Measurements from ENCODE around the gene MUC4. TPM values are rescaled to one million over a fixed set of nuclear protein-coding genes. Genes with fewer than 3 reads are reported as not detected.
A peak's percentile ranks its signal among the peaks of the same experiment; 100 is the strongest.
"Not testable (repeated sequence)": the region's sequence is repeated elsewhere in the genome, so short reads cannot be mapped to it uniquely, and the experiment has no call there.

Gene MUC4
- total and polyA plus RNA-seq, 2 donors from 2014 or later = 0.19 TPM; not detected in 1

GRCh38 chr3:195727606-195728195 lies 84.0 kb downstream of the MUC4 start:
- Histone ChIP-seq H3K9me3 (ENCODE audit: control insufficient read depth in 2 of 3, insufficient read depth in 1 of 3, low read length in 3 of 3) (no peaks in the 10 kb centered on the region), H3K27me3 (ENCODE audit: control insufficient read depth, insufficient read depth, low read length) (no peaks in the 10 kb centered on the region), H3K27ac (ENCODE audit: low read depth in 2 of 2, low read length in 2 of 2) (no peak overlapping the region), H3K36me3 (ENCODE audit: control insufficient read depth in 2 of 3, insufficient read depth in 3 of 3, low read length in 3 of 3) (peaks cover 0 to 17% (median 8%) of the 10 kb centered on the region in 3 donors), H3K4me3 (ENCODE audit: low read length in 3 of 3) (peak overlapping the region in 1 of 3 donors; percentile 39), H3K9ac (ENCODE audit: low read length in 3 of 3) (no peak overlapping the region), H3K4me1 (ENCODE audit: control insufficient read depth in 2 of 3, insufficient read depth in 2 of 3, low read depth in 1 of 3, low read length in 3 of 3) (peaks cover 0 to 7% (median 4%) of the 10 kb centered on the region in 3 donors)
- FAIRE-seq = no peak
- intact Hi-C loops (cut with DNase I) = no loop called here
- peak in 1 of 5 donors; percentile 35 for DNase-seq
- TF ChIP-seq CTCF (IDR thresholded peaks at IDR 0.05; ENCODE audit: borderline replicate concordance, extremely low read depth, insufficient read depth) = no peak

- FAIRE-seq; H3K9ac ChIP-seq (ENCODE audit: low read length in 3 of 3); H3K4me3 ChIP-seq (ENCODE audit: low read length in 3 of 3); H3K9me3 ChIP-seq (ENCODE audit: control insufficient read depth in 2 of 3, insufficient read depth in 1 of 3, low read length in 3 of 3); H3K27me3 ChIP-seq (ENCODE audit: control insufficient read depth, insufficient read depth, low read length); intact Hi-C loops (cut with DNase I); H3K27ac ChIP-seq (ENCODE audit: low read depth in 2 of 2, low read length in 2 of 2); H3K36me3 ChIP-seq (ENCODE audit: control insufficient read depth in 2 of 3, insufficient read depth in 3 of 3, low read length in 3 of 3); H3K4me1 ChIP-seq (ENCODE audit: control insufficient read depth in 2 of 3, insufficient read depth in 2 of 3, low read depth in 1 of 3, low read length in 3 of 3): not testable (repeated sequence)
- DNase-seq = peak in 1 of 5 donors; percentile 71
Observed at GRCh38 chr3:195725916-195726740, 85.6 kb downstream of the MUC4 start.

GRCh38 chr3:195724363-195724762 lies 87.4 kb downstream of the MUC4 start:
- intact Hi-C loops (cut with DNase I); FAIRE-seq; H3K36me3 ChIP-seq (ENCODE audit: control insufficient read depth in 2 of 3, insufficient read depth in 3 of 3, low read length in 3 of 3): not testable (repeated sequence)

GRCh38 chr3:195722996-195723345 lies 88.8 kb downstream of the MUC4 start:
- FAIRE-seq = not testable (repeated sequence)

More at GRCh38 chr3:195724363-195724762, 87.4 kb downstream of the MUC4 start:
- not testable (repeated sequence) for DNase-seq; H3K9me3 ChIP-seq (ENCODE audit: control insufficient read depth in 2 of 3, insufficient read depth in 1 of 3, low read length in 3 of 3); H3K4me3 ChIP-seq (ENCODE audit: low read length in 3 of 3); H3K27me3 ChIP-seq (ENCODE audit: control insufficient read depth, insufficient read depth, low read length); H3K27ac ChIP-seq (ENCODE audit: low read depth in 2 of 2, low read length in 2 of 2); H3K9ac ChIP-seq (ENCODE audit: low read length in 3 of 3); H3K4me1 ChIP-seq (ENCODE audit: control insufficient read depth in 2 of 3, insufficient read depth in 2 of 3, low read depth in 1 of 3, low read length in 3 of 3)

GRCh38 chr3:195722139-195722995 lies 89.4 kb downstream of the MUC4 start:
- H3K9ac ChIP-seq (ENCODE audit: low read length in 3 of 3); H3K27ac ChIP-seq (ENCODE audit: low read depth in 2 of 2, low read length in 2 of 2); H3K36me3 ChIP-seq (ENCODE audit: control insufficient read depth in 2 of 3, insufficient read depth in 3 of 3, low read length in 3 of 3); H3K27me3 ChIP-seq (ENCODE audit: control insufficient read depth, insufficient read depth, low read length); intact Hi-C loops (cut with DNase I); H3K4me1 ChIP-seq (ENCODE audit: control insufficient read depth in 2 of 3, insufficient read depth in 2 of 3, low read depth in 1 of 3, low read length in 3 of 3); H3K9me3 ChIP-seq (ENCODE audit: control insufficient read depth in 2 of 3, insufficient read depth in 1 of 3, low read length in 3 of 3); FAIRE-seq: not testable (repeated sequence)
- H3K4me3 ChIP-seq (ENCODE audit: low read length in 3 of 3) = peak overlapping the region in 1 of 3 donors; percentile 48
- DNase-seq = peak in 1 of 5 donors; percentile 26

More at GRCh38 chr3:195722996-195723345, 88.8 kb downstream of the MUC4 start:
- H3K27ac ChIP-seq (ENCODE audit: low read depth in 2 of 2, low read length in 2 of 2); H3K27me3 ChIP-seq (ENCODE audit: control insufficient read depth, insufficient read depth, low read length); H3K9me3 ChIP-seq (ENCODE audit: control insufficient read depth in 2 of 3, insufficient read depth in 1 of 3, low read length in 3 of 3); H3K9ac ChIP-seq (ENCODE audit: low read length in 3 of 3); H3K36me3 ChIP-seq (ENCODE audit: control insufficient read depth in 2 of 3, insufficient read depth in 3 of 3, low read length in 3 of 3); H3K4me1 ChIP-seq (ENCODE audit: control insufficient read depth in 2 of 3, insufficient read depth in 2 of 3, low read depth in 1 of 3, low read length in 3 of 3); intact Hi-C loops (cut with DNase I): not testable (repeated sequence)
- DNase-seq = peak in 1 of 5 donors; percentile 61
- H3K4me3 ChIP-seq (ENCODE audit: low read length in 3 of 3) = peak overlapping the region in 1 of 3 donors; percentile 48

GRCh38 chr3:195720831-195721506 lies 90.8 kb downstream of the MUC4 start, which contains the start of gene MUC20:
TSS of gene MUC20 (plus strand) at chr3:195720978. CDS start at chr3:195721008, 30 bp downstream.
- H3K27me3 ChIP-seq (ENCODE audit: control insufficient read depth, insufficient read depth, low read length); FAIRE-seq; intact Hi-C loops (cut with DNase I); H3K36me3 ChIP-seq (ENCODE audit: control insufficient read depth in 2 of 3, insufficient read depth in 3 of 3, low read length in 3 of 3); H3K4me1 ChIP-seq (ENCODE audit: control insufficient read depth in 2 of 3, insufficient read depth in 2 of 3, low read depth in 1 of 3, low read length in 3 of 3); H3K9me3 ChIP-seq (ENCODE audit: control insufficient read depth in 2 of 3, insufficient read depth in 1 of 3, low read length in 3 of 3): not testable (repeated sequence)
- Histone ChIP-seq H3K27ac (ENCODE audit: low read depth in 2 of 2, low read length in 2 of 2) (peak within 1 kb of the TSS in 1 of 2 donors; percentile 63), H3K4me3 (ENCODE audit: low read length in 3 of 3) (peak within 1 kb of the TSS in 2 of 3 donors; percentile 11 to 29), H3K9ac (ENCODE audit: low read length in 3 of 3) (peak within 1 kb of the TSS in 1 of 3 donors; percentile 34)
- DNase-seq = peak; percentile 57 to 88 (median 71)
